Adipocyte (in vitro differentiated cells): ENCODE results near the gene RRP1.
"Not testable (repeated sequence)": the region's sequence is repeated elsewhere in the genome, so short reads cannot be mapped to it uniquely, and the experiment has no call there.

Experiments
- DNase-seq: peaks from one replicate; pipeline ENCODE4 v3.0.0-alpha.2; 2015; ENCODE audit warnings: low read depth
- H3K27me3 ChIP-seq: replicated peaks from 2 replicates; pipeline ENCODE4 v1.7.0; 2013; ENCODE audit warnings: mild to moderate bottlenecking, low read length, moderate library complexity; ENCODE audit not compliant: control insufficient read depth, insufficient read depth
- H3K36me3 ChIP-seq: 2 replicates; pipeline ENCODE4 v1.7.0; 2013; ENCODE audit warnings: low read length, mild to moderate bottlenecking, moderate library complexity; ENCODE audit not compliant: control insufficient read depth, insufficient read depth, severe bottlenecking
- H3K4me1 ChIP-seq: 2 replicates; pipeline ENCODE4 v1.7.0; 2013; ENCODE audit warnings: mild to moderate bottlenecking, low read length, moderate library complexity; ENCODE audit not compliant: control insufficient read depth, insufficient read depth
- H3K4me3 ChIP-seq: 2 replicates; pipeline ENCODE4 v1.7.0; 2013; ENCODE audit warnings: mild to moderate bottlenecking, low read length, moderate library complexity
- H3K9ac ChIP-seq: 2 replicates; pipeline ENCODE4 v1.7.0; 2013; ENCODE audit warnings: mild to moderate bottlenecking, low read length, moderate library complexity
- H3K9me3 ChIP-seq: 2 replicates; pipeline ENCODE4 v1.7.0; 2013; ENCODE audit warnings: mild to moderate bottlenecking, low read length, moderate library complexity; ENCODE audit not compliant: control insufficient read depth

RRP1 gene

DNA sequence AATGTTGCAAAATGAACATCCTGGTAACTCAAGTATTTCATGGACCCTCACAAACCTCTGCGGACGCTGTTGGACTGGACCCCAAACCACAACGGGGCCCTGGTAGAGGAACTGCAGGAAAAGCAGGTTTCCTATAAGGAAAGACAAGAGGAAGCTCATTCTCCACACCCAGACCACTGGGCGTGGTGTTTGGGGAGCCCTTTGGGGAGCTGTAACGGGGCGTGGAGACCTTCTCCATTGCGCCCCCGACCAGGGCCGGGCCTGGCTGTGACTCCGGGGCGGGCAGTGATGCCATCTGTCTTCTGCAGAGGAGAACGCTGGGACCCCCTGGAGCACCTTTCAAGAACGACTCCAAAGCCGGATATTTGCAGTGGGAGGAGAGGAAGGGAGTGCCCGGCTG, 45.7 kb downstream of the RRP1 start:
- peaks cover 32% of the 10 kb centered on the region for H3K27me3 ChIP-seq
- no peaks in the 10 kb centered on the region for H3K4me1 ChIP-seq
- H3K36me3 ChIP-seq, result no peaks in the 10 kb centered on the region
- no peak overlapping the region for H3K9ac ChIP-seq
- no peak for DNase-seq
- peaks cover 7% of the 10 kb centered on the region for H3K9me3 ChIP-seq
- no peak overlapping the region for H3K4me3 ChIP-seq

DNA sequence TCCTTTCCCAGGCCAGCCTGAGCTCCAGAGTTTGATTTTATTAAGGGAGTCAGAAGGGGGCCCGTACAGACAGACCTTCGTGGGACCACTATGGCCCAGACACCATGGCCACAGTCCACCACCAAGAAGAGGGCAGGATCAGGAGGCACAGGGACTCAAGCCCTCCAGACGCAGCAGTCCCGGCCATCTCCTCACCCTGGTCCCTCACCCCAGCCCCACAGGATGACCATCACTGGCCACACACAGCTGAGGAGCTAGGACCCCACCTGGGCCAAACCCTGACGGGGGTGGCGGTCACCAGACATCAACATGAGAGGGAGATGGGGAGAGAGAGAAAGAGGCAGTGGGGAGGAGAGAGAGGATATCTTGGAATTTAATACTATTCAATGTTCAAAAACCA, 46.5 kb downstream of the RRP1 start:
- Histone ChIP-seq H3K9ac (no peak overlapping the region), H3K27me3 (peaks cover 27% of the 10 kb centered on the region), H3K4me1 (no peaks in the 10 kb centered on the region), H3K36me3 (no peaks in the 10 kb centered on the region), H3K4me3 (no peak overlapping the region), H3K9me3 (peaks cover 7% of the 10 kb centered on the region)
- DNase-seq, result no peak

DNA sequence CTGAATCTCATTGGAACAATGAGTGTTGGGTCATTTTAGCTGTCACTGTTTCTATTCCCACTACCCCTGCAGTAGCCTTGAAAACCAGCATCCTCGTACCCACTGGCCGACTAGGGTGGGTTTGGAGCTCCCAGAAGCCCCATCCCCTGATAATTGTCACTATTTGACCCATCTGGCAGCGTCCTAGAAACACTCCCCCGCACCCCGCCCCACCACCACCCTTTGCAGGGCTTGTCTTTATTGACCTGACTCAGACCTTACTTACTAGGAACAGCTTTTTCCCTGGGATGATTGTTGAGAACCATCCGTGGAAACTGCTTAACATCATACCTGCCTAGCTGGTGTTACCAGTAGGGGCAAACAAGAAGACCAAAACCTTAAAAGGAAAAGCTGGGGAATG, 47.2 kb downstream of the RRP1 start:
- H3K9ac ChIP-seq, result no peak overlapping the region
- H3K27me3 ChIP-seq, result peaks cover 19% of the 10 kb centered on the region
- no peaks in the 10 kb centered on the region for H3K4me1 ChIP-seq
- H3K4me3 ChIP-seq, result no peak overlapping the region
- no peaks in the 10 kb centered on the region for H3K36me3 ChIP-seq
- H3K9me3 ChIP-seq, result peaks cover 7% of the 10 kb centered on the region
- no peak for DNase-seq

DNA sequence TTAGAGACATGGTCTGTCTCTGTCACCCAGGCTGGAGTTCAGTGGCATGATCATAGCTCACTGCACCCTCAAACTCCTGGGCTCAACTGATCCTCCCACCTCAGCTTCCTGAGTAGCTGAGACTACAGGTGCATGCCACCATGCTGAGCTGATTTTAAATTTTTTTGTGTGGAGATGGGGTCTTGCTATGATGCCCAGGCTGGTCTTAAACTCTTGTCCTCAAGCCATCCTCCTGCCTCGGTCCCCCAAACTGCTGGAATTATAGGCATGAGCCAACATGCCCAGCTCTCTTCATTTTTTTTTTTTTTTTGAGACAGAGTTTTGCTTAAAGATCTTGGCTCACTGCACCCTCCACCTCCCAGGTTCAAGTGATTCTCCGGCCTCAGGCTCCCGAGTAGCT, 50.9 kb downstream of the RRP1 start:
- no peak overlapping the region for H3K4me3 ChIP-seq
- no peaks in the 10 kb centered on the region for H3K9me3 ChIP-seq
- no peak for DNase-seq
- H3K36me3 ChIP-seq, result no peaks in the 10 kb centered on the region
- no peak overlapping the region for H3K9ac ChIP-seq
- H3K27me3 ChIP-seq, result peaks cover 19% of the 10 kb centered on the region
- H3K4me1 ChIP-seq, result no peaks in the 10 kb centered on the region

DNA sequence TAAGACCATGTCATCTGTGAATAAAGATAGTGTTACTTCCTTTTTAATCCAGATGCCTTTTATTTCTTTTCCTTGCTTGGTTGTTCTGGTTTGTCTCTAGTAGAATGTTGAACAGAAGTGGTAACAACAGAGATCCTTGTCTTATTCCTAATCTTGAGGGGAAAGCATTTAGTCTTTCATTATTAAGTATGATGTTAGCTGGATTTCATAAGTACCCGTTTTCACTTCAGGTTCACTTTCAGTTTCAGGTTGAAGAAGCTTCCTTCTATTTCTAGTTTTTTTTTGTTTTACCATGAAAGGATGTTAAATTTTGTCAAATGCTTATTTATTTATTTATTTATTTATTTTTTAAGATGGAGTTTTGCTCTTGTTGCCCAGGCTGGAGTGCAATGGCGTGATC, 53.4 kb downstream of the RRP1 start:
- H3K9me3 ChIP-seq, result no peaks in the 10 kb centered on the region
- H3K36me3 ChIP-seq, result no peaks in the 10 kb centered on the region
- no peak overlapping the region for H3K9ac ChIP-seq
- no peak for DNase-seq
- H3K4me1 ChIP-seq, result no peaks in the 10 kb centered on the region
- peaks cover 4% of the 10 kb centered on the region for H3K27me3 ChIP-seq
- no peak overlapping the region for H3K4me3 ChIP-seq

DNA sequence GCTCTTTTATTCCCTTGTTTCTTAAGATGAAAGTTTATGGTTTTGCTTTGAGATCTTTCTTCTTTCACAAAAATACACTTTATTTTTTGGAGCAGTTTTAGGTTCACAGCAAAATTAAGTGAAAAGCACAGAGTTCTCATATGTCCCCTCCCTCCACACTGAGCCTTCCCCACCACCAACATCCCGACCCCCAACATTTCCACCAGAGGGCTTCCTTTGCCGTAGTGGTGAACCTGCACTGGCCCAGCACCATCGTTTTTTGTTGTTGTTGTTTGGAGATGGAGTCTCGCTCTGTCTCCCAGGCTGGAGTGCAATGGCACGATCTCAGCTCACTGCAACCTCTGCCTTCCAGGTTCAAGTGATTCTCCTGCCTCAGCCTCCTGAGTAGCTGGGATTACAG, 55.5 kb downstream of the RRP1 start:
- not testable (repeated sequence) for H3K4me3 ChIP-seq, H3K9me3 ChIP-seq, DNase-seq, H3K4me1 ChIP-seq, H3K9ac ChIP-seq, H3K36me3 ChIP-seq
- H3K27me3 ChIP-seq, result peaks cover 16% of the 10 kb centered on the region

DNA sequence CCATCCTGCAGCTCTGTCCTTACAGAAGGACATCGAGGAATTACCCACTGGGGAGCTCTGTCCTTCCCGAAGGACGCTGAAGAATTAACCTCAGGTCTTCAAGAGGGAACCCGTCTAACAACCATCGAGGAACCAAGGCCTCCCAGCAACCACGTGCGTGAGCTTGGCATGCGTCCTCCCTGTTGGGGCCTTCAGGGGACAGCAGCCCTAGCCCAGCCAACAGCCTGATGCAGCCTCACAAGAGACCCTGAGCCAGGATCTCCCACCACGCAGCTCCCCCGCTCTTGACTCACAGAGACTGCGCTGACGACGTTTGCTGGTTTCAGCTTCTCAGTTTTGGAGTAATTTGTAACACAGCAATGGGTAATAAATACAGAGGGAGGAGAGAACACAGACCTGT, 56.0 kb downstream of the RRP1 start:
- DNase-seq, result no peak
- Histone ChIP-seq H3K4me1 (no peaks in the 10 kb centered on the region), H3K9me3 (peaks cover 4% of the 10 kb centered on the region), H3K27me3 (peaks cover 17% of the 10 kb centered on the region), H3K9ac (no peak overlapping the region), H3K36me3 (no peaks in the 10 kb centered on the region), H3K4me3 (no peak overlapping the region)

DNA sequence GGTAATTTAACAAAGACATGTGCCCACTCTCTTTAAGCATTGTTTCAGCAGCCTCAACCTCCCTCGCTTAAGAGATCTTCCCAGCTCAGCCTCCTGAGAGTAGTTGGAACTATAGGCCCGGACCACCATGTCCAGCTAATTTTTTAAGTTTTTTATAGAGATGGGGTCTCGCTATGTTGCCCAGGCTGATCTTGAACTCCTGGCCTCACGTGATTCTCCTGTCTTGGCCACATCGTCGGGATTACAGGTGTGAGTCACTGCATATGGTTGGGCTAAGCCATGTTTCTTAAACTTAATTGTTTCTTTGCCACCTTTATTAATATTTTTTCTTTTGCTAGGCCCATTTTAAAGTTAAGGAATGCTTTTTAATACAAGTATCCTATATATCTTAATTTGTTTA, 57.1 kb downstream of the RRP1 start:
- Histone ChIP-seq H3K9me3 (peaks cover 10% of the 10 kb centered on the region), H3K4me1 (no peaks in the 10 kb centered on the region), H3K27me3 (peaks cover 23% of the 10 kb centered on the region), H3K4me3 (no peak overlapping the region), H3K9ac (no peak overlapping the region), H3K36me3 (no peaks in the 10 kb centered on the region)
- DNase-seq, result no peak

DNA sequence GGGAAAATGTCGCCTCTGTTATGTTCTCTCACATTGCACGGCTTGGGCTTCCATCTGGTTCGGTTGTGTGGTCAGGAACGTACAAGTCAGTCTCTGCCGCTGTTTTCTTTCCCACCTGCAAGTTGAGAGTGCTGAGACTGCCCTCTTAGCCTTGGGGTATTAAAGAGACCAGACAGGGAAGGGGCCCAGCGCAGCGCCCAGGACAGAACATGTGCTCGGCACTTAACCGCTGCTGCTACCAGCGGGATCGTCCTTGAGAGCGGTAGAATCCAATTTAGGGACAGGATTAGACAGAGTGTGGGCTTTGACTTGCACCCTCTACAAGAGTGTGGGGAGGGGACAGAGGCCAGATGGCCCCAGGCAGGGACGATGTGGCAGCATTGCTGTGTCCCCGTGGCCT, 57.9 kb downstream of the RRP1 start:
- Histone ChIP-seq H3K4me1 (no peaks in the 10 kb centered on the region), H3K9me3 (peaks cover 10% of the 10 kb centered on the region), H3K4me3 (no peak overlapping the region), H3K9ac (no peak overlapping the region), H3K27me3 (peaks cover 31% of the 10 kb centered on the region), H3K36me3 (no peaks in the 10 kb centered on the region)
- no peak for DNase-seq

DNA sequence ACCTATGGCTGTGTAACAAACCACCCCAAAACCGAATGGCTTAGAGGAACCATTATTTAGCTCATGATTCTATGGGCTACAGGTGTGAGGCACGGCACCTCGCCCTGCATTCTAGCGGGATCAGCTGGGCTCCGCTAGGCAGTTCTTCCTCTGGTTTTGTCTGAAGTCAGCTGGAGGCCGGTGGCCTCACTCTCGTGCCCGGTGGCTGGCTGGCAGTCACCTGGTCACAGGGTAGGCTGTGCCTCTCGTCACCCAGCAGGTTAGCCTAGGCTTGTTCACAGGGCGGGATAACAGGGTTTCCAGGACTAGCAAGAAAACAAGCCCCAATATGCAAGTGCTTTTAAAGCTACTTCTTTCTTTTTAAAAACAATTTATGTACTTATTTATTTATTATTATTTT, 59.4 kb downstream of the RRP1 start:
- Histone ChIP-seq H3K4me1 (no peaks in the 10 kb centered on the region), H3K9ac (no peak overlapping the region), H3K9me3 (peaks cover 10% of the 10 kb centered on the region), H3K4me3 (no peak overlapping the region), H3K36me3 (no peaks in the 10 kb centered on the region), H3K27me3 (peaks cover 37% of the 10 kb centered on the region)
- DNase-seq, result no peak

DNA sequence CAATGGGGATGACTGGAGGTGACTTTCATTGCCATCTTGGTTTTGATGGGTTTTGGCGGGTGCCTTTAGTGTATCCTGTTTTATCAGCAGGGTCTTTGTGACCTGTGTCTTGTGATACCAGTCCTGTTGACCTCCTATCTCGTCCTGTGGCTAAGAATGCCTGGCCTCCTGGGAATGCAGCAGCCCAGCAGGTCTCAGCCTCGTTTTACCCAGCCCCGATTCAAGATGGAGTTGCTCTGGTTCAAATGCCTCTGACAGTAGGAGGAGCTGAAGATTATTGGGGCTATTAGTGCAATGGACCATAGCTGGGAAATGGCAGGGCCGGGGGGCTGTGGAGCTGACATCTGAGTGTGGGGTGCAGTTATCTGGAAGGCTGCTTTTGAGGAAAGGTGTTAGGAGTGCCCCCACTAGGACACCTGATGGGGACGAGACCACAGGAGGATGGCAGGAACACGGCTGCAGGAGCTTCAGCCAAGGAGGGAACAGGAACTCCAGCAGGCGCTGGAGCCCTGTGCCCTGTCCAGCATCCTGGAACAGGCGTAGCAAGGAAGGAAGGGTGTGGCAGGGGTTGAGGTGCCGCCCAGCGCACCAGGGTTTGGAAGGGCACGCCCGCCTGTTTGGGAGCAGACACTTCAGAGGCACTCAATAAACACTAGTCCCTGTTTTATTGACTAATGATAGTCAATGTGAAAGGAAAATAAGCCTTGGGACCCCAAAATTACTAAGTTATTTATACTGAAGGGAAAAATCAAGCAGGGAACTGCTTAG, 60.3 kb downstream of the RRP1 start:
- H3K9ac ChIP-seq, result no peak overlapping the region
- H3K36me3 ChIP-seq, result no peaks in the 10 kb centered on the region
- DNase-seq, result no peak
- H3K27me3 ChIP-seq, result peaks cover 47% of the 10 kb centered on the region
- no peak overlapping the region for H3K4me3 ChIP-seq
- H3K9me3 ChIP-seq, result peaks cover 10% of the 10 kb centered on the region
- H3K4me1 ChIP-seq, result no peaks in the 10 kb centered on the region

DNA sequence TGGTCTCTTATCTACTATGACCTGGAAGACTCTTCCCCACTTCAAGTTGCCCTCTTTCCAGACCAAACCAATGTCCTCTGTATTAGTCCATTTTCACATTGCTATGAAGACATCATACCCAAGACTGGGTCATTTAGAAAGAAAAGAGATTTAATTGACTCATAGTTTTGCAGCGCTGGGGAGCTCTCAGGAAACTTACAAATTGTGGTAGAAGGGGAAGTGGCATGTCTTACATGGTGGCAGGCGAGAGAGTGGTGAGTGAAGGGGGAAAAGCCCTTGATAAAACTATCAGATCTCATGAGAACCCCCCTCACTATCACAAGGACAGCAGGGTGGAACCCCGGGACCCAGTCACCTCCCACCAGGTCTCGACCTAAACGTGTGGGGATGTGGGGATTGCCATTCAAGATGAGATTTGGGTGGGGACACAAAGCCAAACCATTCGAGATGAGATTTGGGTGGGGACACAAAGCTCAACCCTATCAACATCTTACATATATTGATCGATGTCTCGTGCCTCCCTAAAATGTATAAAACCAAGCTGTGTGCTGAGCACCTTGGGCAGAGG, 61.4 kb downstream of the RRP1 start:
- peaks cover 54% of the 10 kb centered on the region for H3K27me3 ChIP-seq
- H3K4me3 ChIP-seq, result no peak overlapping the region
- no peaks in the 10 kb centered on the region for H3K36me3 ChIP-seq
- no peak overlapping the region for H3K9ac ChIP-seq
- H3K9me3 ChIP-seq, result peaks cover 10% of the 10 kb centered on the region
- no peak for DNase-seq
- H3K4me1 ChIP-seq, result no peaks in the 10 kb centered on the region
